Ovary (tissue), 3 donors: ENCODE results near the gene HS3ST4.

ENCODE experiments used
- CTCF ChIP-seq, 3 donors: fragments of 450-650 bp in 2 of 3; fragments of 200-600 bp in 1 of 3; IDR thresholded peaks; one replicate each; pipeline versions ENCODE4 v1.5.1 to v1.8.0; 2016 to 2022; ENCODE audit warnings: antibody characterized with exemption in 3 of 3, mild to moderate bottlenecking in 1 of 3
- EP300 ChIP-seq: sonication (generic); formaldehyde crosslinking; IDR thresholded peaks from one replicate; pipeline ENCODE4 v1.6.1; 2017; ENCODE audit warnings: antibody characterized with exemption
- POLR2A ChIP-seq: fragments of 450-650 bp; IDR thresholded peaks from one replicate; pipeline ENCODE4 v1.6.1; 2017; ENCODE audit warnings: antibody characterized with exemption, mild to moderate bottlenecking, moderate library complexity
- donor health status: DM: no; HTN: no; CAD: no.

DNA sequence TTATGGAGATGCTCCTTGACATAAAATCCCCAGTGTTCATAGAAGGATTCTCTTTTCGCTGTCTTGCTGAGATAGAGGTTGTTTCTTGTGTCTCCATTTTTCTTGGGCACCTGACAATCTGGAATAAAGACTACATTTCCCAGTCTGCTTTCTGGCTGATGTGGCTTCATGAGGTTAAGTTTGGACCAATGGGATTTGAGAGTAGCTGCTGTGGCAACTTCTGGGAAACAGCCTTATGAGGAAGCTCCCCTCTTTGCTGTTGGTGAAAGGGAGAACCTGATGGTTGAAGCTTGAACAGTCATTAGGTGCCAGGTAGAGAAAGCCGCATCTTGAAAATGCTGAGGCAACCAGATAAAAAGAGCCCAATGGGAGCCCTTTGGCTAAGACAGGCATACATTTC is 24.4 kb downstream of the HS3ST4 start:
- TF ChIP-seq CTCF (IDR thresholded peaks at IDR 0.05) (no peak), POLR2A (no peak), EP300 (no peak)
